Small intestine (tissue), 7 donors: ENCODE measurements around the gene GINS2. TPM values are rescaled to one million over a fixed set of nuclear protein-coding genes. Genes with fewer than 3 reads are reported as not detected.
A peak's percentile ranks its signal among the peaks of the same experiment; 100 is the strongest.

ENCODE experiments used
- DNase-seq, 2 donors: peaks; one replicate each; pipeline versions ENCODE4 v3.0.0 to v3.0.0-alpha.2; 2013
- FAIRE-seq: peaks from 2 replicates; lab custom pipeline; 2012; peaks lifted over from hg19 to GRCh38; lab: Jason Lieb, UNC
- H3K27ac ChIP-seq, 3 donors: one replicate each; pipeline ENCODE4 v1.5.1; 2013; ENCODE audit warnings: low read length in 2 of 3, mild to moderate bottlenecking in 2 of 3, control low read depth in 1 of 3, inconsistent platforms in 1 of 3, low read depth in 1 of 3, moderate library complexity in 1 of 3
- H3K27me3 ChIP-seq, 3 donors: one replicate each; pipeline ENCODE4 v1.6.1; 2013; ENCODE audit warnings: low read length in 3 of 3, inconsistent platforms in 1 of 3; ENCODE audit not compliant: control insufficient read depth in 3 of 3, insufficient read depth in 3 of 3
- H3K36me3 ChIP-seq, 3 donors: one replicate each; pipeline ENCODE4 v1.6.1; 2013; ENCODE audit warnings: low read length in 3 of 3, inconsistent platforms in 1 of 3, low read depth in 1 of 3, mild to moderate bottlenecking in 1 of 3, moderate library complexity in 1 of 3; ENCODE audit not compliant: control insufficient read depth in 3 of 3, insufficient read depth in 2 of 3
- H3K4me1 ChIP-seq, 3 donors: one replicate each; pipeline ENCODE4 v1.6.1; 2013; ENCODE audit warnings: low read length in 2 of 3, inconsistent platforms in 1 of 3, low read depth in 1 of 3, mild to moderate bottlenecking in 1 of 3, moderate library complexity in 1 of 3; ENCODE audit not compliant: control insufficient read depth in 3 of 3, insufficient read depth in 2 of 3
- H3K4me3 ChIP-seq, 3 donors: one replicate each; pipeline ENCODE4 v1.5.1; 2013; ENCODE audit warnings: low read length in 3 of 3, control low read depth in 1 of 3, inconsistent platforms in 1 of 3, low read depth in 1 of 3, mild to moderate bottlenecking in 1 of 3, moderate library complexity in 1 of 3
- H3K9me3 ChIP-seq, 2 donors: one replicate each; pipeline ENCODE4 v1.6.1; 2013; ENCODE audit warnings: low read depth in 1 of 2, low read length in 1 of 2; ENCODE audit not compliant: control insufficient read depth in 2 of 2, insufficient read depth in 1 of 2
- whole genome bisulfite sequencing, 3 donors: extraction: QIAGEN DNeasy Blood & Tissue Kit; methylation state at CpG; one replicate each; pipeline ENCODE4 v1.1.7; 2013; 5-methylcytosine and 5-hydroxymethylcytosine counted together
- polyA plus RNA-seq, 4 donors: library from polyadenylated mRNA; stranded (reverse) in 3 of 4; unstranded in 1 of 4; fragments of 200-250 nt in 3 of 4; fragments of 120-200 nt in 1 of 4; gene quantifications; one replicate each; pipeline versions ENCODE4 v1.2.1 to v1.2.3, GENCODE V29; 2013
- donor health status: healthy with polysubstance abuse.
- donor health status: control.
- donor health status: control.
- donor health status: Bipolar disorder and iron deficiency.
- donor health status: healthy.

Gene GINS2
- polyA plus RNA-seq, 4 donors, result 2.0 to 11.2 (median 6.4) TPM

- DNase-seq (no peak), FAIRE-seq (no peak)
- no peak overlapping the region for H3K4me3 ChIP-seq
- H3K36me3 ChIP-seq, result peaks cover 7 to 97% (median 39%) of the 10 kb centered on the region in 3 donors
- H3K9me3 ChIP-seq, result no peaks in the 10 kb centered on the region
- no peak overlapping the region for H3K27ac ChIP-seq
- no peaks in the 10 kb centered on the region for H3K27me3 ChIP-seq
- peaks cover 0 to 13% (median 0%) of the 10 kb centered on the region in 3 donors for H3K4me1 ChIP-seq
- 93 to 95% (median 93%) methylated on average over 58 to 59 of the region's 59 CpGs for WGBS, 3 donors
These were observed 32.1 kb downstream of the GINS2 start for GRCh38 chr16:85656351-85657266.

DNA sequence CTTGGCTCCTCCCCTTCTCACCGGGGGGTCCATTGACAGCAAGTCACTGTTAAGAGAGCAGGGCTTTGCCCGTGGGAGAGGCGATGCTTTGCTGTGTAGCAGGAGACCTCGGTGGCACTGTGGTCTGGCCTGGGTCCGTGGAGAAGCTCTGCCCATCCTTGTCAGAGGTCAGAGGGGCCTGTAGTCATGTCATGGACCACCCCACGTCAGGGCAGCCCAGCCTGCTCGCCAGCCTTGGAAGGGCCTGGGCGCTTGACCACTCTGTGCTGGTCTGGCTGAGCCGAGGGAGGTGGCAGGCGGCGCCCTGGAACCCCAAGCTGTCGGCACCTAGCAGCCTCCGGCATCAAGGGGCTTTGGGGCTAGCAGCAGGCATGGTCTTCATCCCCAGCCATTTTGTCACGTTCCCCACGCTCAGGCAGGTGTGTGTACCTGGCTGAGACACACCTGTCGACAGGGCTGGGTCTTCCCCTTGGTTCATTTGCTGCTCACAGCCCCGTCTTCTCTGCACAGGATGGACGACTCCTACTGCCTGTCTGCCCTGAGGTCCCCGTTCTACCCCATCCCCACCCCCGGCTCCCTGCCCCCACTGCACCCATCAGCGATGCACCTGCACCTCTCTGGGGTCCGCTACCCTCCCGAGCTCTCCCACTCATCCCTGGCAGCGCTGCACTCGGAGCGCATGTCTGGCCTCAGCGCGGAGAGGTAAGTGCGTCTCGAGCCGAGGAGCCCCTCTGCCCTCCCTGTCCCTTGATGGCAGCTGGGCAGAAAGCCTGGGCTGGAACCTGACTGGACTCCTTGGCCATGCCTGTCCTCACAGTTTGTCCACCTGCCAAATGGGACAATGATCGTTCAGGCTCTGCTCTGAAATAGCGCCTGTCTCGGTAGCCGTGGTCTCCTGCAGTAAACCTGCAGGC is 33.3 kb downstream of the GINS2 start:
- peaks cover 0 to 19% (median 6%) of the 10 kb centered on the region in 3 donors for H3K4me1 ChIP-seq
- no peaks in the 10 kb centered on the region for H3K27me3 ChIP-seq
- FAIRE-seq, result no peak
- H3K4me3 ChIP-seq, result no peak overlapping the region
- WGBS, 3 donors, result 93 to 94% (median 94%) methylated on average over 33 to 35 of the region's 35 CpGs
- H3K27ac ChIP-seq, result no peak overlapping the region
- peaks cover 5 to 97% (median 34%) of the 10 kb centered on the region in 3 donors for H3K36me3 ChIP-seq
- DNase-seq, result no peak
- no peaks in the 10 kb centered on the region for H3K9me3 ChIP-seq

- WGBS, 3 donors, result 94 to 96% (median 95%) methylated on average over 39 to 41 of the region's 41 CpGs
- Histone ChIP-seq H3K36me3 (peaks cover 5 to 97% (median 32%) of the 10 kb centered on the region in 3 donors), H3K4me3 (no peak overlapping the region), H3K27ac (no peak overlapping the region), H3K9me3 (no peaks in the 10 kb centered on the region), H3K4me1 (peaks cover 0 to 26% (median 6%) of the 10 kb centered on the region in 3 donors), H3K27me3 (no peaks in the 10 kb centered on the region)
- FAIRE-seq, result no peak
- no peak for DNase-seq
These were observed 34.3 kb downstream of the GINS2 start for GRCh38 chr16:85654251-85655095.

GRCh38 chr16:85653290-85653891 is 35.4 kb downstream of the GINS2 start:
- no peak for FAIRE-seq
- peak overlapping the region in 2 of 3 donors; percentile 0 to 48 for H3K27ac ChIP-seq
- H3K4me3 ChIP-seq, result no peak overlapping the region
- H3K36me3 ChIP-seq, result peaks cover 2 to 97% (median 35%) of the 10 kb centered on the region in 3 donors
- WGBS, 3 donors, result 82 to 95% (median 94%) methylated on average over 17 to 21 of the region's 21 CpGs
- peaks cover 0 to 26% (median 6%) of the 10 kb centered on the region in 3 donors for H3K4me1 ChIP-seq
- H3K9me3 ChIP-seq, result no peaks in the 10 kb centered on the region
- no peak for DNase-seq
- H3K27me3 ChIP-seq, result no peaks in the 10 kb centered on the region

GRCh38 chr16:85652431-85653221 is 36.1 kb downstream of the GINS2 start:
- peaks cover 0 to 26% (median 6%) of the 10 kb centered on the region in 3 donors for H3K4me1 ChIP-seq
- no peaks in the 10 kb centered on the region for H3K9me3 ChIP-seq
- WGBS, 3 donors, result 54 to 69% (median 57%) methylated on average over 33 to 35 of the region's 35 CpGs
- H3K4me3 ChIP-seq, result no peak overlapping the region
- peak; percentile 25 to 59 for DNase-seq
- peaks cover 0 to 97% (median 27%) of the 10 kb centered on the region in 3 donors for H3K36me3 ChIP-seq
- no peak for FAIRE-seq
- H3K27me3 ChIP-seq, result no peaks in the 10 kb centered on the region
- H3K27ac ChIP-seq, result peak overlapping the region in 2 of 3 donors; percentile 41 to 69

- H3K4me1 ChIP-seq, result peaks cover 0 to 26% (median 6%) of the 10 kb centered on the region in 3 donors
- FAIRE-seq, result no peak
- H3K36me3 ChIP-seq, result peaks cover 0 to 97% (median 20%) of the 10 kb centered on the region in 3 donors
- no peak overlapping the region for H3K27ac ChIP-seq
- H3K4me3 ChIP-seq, result no peak overlapping the region
- peak in 1 of 2 donors; percentile 38 for DNase-seq
- 65 to 73% (median 69%) methylated on average over 25 to 27 of the region's 27 CpGs for WGBS, 3 donors
- no peaks in the 10 kb centered on the region for H3K27me3 ChIP-seq
- H3K9me3 ChIP-seq, result no peaks in the 10 kb centered on the region
These were observed 36.9 kb downstream of the GINS2 start for GRCh38 chr16:85651629-85652430.
